Lung (tissue), 12 donors: ENCODE results near the gene SULT4A1. TPM values are rescaled to one million over a fixed set of nuclear protein-coding genes. Genes with fewer than 3 reads are reported as not detected.
A peak's percentile ranks its signal among the peaks of the same experiment; 100 is the strongest.
"Not testable (repeated sequence)": the region's sequence is repeated elsewhere in the genome, so short reads cannot be mapped to it uniquely, and the experiment has no call there.

Experiments used
- ATAC-seq: fragments of 200-7000 bp; cut with Tn5 transposase; one replicate; pipeline ENCODE4 v1.9.1; 2020; ENCODE audit warnings: moderate number of reproducible peaks; ENCODE audit not compliant: insufficient read depth, low FRiP score
- DNase-seq, 3 donors: peaks; one replicate each; pipeline ENCODE4 v3.0.0-alpha.2; 2013 to 2017
- H3K27ac ChIP-seq, 2 donors: one replicate each; pipeline ENCODE4 v1.5.1; 2013; ENCODE audit warnings: mild to moderate bottlenecking in 2 of 2, moderate library complexity in 2 of 2, control low read depth in 1 of 2, inconsistent platforms in 1 of 2, low read depth in 1 of 2, low read length in 1 of 2
- H3K27me3 ChIP-seq, 3 donors: one replicate each; pipeline ENCODE4 v1.5.1; 2013; ENCODE audit warnings: low read length in 2 of 3; ENCODE audit not compliant: control insufficient read depth in 3 of 3, insufficient read depth in 3 of 3
- H3K36me3 ChIP-seq, 4 donors: one replicate each; pipeline ENCODE4 v1.5.1; 2013; ENCODE audit warnings: low read length in 4 of 4, mild to moderate bottlenecking in 1 of 4, moderate library complexity in 1 of 4; ENCODE audit not compliant: control insufficient read depth in 4 of 4, insufficient read depth in 4 of 4
- H3K4me1 ChIP-seq, 5 donors: one replicate each; pipeline ENCODE4 v1.5.1; 2013; ENCODE audit warnings: low read length in 5 of 5, mild to moderate bottlenecking in 2 of 5, moderate library complexity in 1 of 5; ENCODE audit not compliant: control insufficient read depth in 5 of 5, insufficient read depth in 5 of 5
- H3K4me3 ChIP-seq: one replicate; pipeline ENCODE4 v1.5.1; 2013; ENCODE audit warnings: mild to moderate bottlenecking, control low read depth, moderate library complexity
- H3K9ac ChIP-seq, 2 donors: one replicate each; pipeline ENCODE4 v1.5.1; 2013; ENCODE audit warnings: low read length in 2 of 2, control low read depth in 1 of 2; ENCODE audit not compliant: insufficient read depth in 1 of 2
- H3K9me3 ChIP-seq, 4 donors: one replicate each; pipeline ENCODE4 v1.5.1; 2013; ENCODE audit warnings: low read length in 3 of 4, mild to moderate bottlenecking in 1 of 4, moderate library complexity in 1 of 4; ENCODE audit not compliant: control insufficient read depth in 4 of 4, insufficient read depth in 3 of 4
- WGBS, 2 donors: extraction: QIAGEN DNeasy Blood & Tissue Kit; methylation state at CpG; one replicate each; pipeline ENCODE4 v1.1.7; 2013; 5-methylcytosine and 5-hydroxymethylcytosine counted together
- polyA plus RNA-seq, 2 donors: library from polyadenylated mRNA; stranded (reverse); fragments of 200-250 nt; gene quantifications; one replicate each; pipeline ENCODE4 v1.2.1, GENCODE V29; 2013
- total RNA-seq, 2 donors: library from RNA; depleted of rRNA in 1 of 2; stranded (reverse); fragments of >200 nt in 1 of 2; gene quantifications; one replicate each; pipeline ENCODE4 v1.2.1, GENCODE V29; 2014 to 2021
- TF ChIP-seq, protein P1 (sequence below): IDR thresholded peaks from 2 replicates; pipeline ENCODE4 v1.5.1; 2012; ENCODE audit warnings: mild to moderate bottlenecking; ENCODE audit errors: control extremely low read depth, extremely low read depth
- donor health status: control.
- donor health status: control.
- donor health status: Bipolar disorder and iron deficiency.
- donor health status: healthy.
- donor health status: DM: yes; HTN: yes; CAD: no.

The SULT4A1 gene
- total and polyA plus RNA-seq, 4 donors = 0.06 to 0.31 (median 0.26) TPM; not detected in 1

GRCh38 chr22:43876866-43877509, 14.7 kb upstream of the SULT4A1 start:
- 65 to 81% methylated on average over 5 of the region's 5 CpGs for WGBS, 2 donors
- ATAC-seq (no peak), DNase-seq (no peak)
- Histone ChIP-seq H3K27me3 (peaks cover 0 to 3% (median 0%) of the 10 kb centered on the region in 3 donors), H3K4me3 (no peak overlapping the region), H3K9me3 (peaks cover 0 to 4% (median 0%) of the 10 kb centered on the region in 4 donors), H3K27ac (no peak overlapping the region), H3K36me3 (no peaks in the 10 kb centered on the region), H3K9ac (no peak overlapping the region), H3K4me1 (no peaks in the 10 kb centered on the region)
- TF ChIP-seq, protein P1, sequence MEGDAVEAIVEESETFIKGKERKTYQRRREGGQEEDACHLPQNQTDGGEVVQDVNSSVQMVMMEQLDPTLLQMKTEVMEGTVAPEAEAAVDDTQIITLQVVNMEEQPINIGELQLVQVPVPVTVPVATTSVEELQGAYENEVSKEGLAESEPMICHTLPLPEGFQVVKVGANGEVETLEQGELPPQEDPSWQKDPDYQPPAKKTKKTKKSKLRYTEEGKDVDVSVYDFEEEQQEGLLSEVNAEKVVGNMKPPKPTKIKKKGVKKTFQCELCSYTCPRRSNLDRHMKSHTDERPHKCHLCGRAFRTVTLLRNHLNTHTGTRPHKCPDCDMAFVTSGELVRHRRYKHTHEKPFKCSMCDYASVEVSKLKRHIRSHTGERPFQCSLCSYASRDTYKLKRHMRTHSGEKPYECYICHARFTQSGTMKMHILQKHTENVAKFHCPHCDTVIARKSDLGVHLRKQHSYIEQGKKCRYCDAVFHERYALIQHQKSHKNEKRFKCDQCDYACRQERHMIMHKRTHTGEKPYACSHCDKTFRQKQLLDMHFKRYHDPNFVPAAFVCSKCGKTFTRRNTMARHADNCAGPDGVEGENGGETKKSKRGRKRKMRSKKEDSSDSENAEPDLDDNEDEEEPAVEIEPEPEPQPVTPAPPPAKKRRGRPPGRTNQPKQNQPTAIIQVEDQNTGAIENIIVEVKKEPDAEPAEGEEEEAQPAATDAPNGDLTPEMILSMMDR = no peak

GRCh38 chr22:43869799-43870198, 7.5 kb upstream of the SULT4A1 start:
- TF ChIP-seq, protein P1 = no peak
- H3K27me3 ChIP-seq = peaks cover 0 to 7% (median 4%) of the 10 kb centered on the region in 3 donors
- no peaks in the 10 kb centered on the region for H3K4me1 ChIP-seq
- no peaks in the 10 kb centered on the region for H3K36me3 ChIP-seq
- DNase-seq = no peak
- no peak for ATAC-seq
- no peak overlapping the region for H3K9ac ChIP-seq
- H3K4me3 ChIP-seq = no peak overlapping the region
- 92 to 93% methylated on average over 5 of the region's 5 CpGs for WGBS, 2 donors
- H3K27ac ChIP-seq = no peak overlapping the region
- peaks cover 0 to 2% (median under 1%) of the 10 kb centered on the region in 4 donors for H3K9me3 ChIP-seq

DNA sequence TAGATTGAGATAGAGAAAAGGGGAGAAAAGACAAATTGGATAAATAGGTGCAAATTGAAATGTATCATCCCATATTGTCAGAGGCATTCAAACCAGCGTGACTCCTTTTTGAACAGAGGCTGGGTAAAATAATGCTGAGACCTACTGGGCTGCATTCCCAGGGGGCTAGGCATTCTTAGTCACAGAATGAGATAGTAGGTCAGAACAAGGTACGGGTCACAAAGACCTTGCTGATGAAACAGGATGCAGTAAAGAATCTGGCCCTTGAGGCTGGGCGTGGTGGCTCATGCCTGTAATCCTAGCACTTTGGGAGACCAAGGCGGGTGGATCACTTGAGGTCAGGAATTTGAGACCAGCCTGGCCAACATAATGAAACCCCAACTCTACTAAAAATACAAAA, 6.7 kb upstream of the SULT4A1 start:
- not testable (repeated sequence) for DNase-seq, H3K4me1 ChIP-seq, ATAC-seq

GRCh38 chr22:43867839-43868635, 5.7 kb upstream of the SULT4A1 start:
- ATAC-seq = no peak
- H3K27ac ChIP-seq = no peak overlapping the region
- peak; percentile 80 to 91 (median 81) for DNase-seq

More for the DNA sequence above, 6.7 kb upstream of the SULT4A1 start:
- H3K9ac ChIP-seq, H3K9me3 ChIP-seq, H3K36me3 ChIP-seq, H3K27ac ChIP-seq, H3K4me3 ChIP-seq: not testable (repeated sequence)
- 78 to 87% methylated on average over 4 of the region's 4 CpGs for WGBS, 2 donors
- peaks cover 0 to 14% (median 7%) of the 10 kb centered on the region in 3 donors for H3K27me3 ChIP-seq

More at GRCh38 chr22:43867839-43868635, 5.7 kb upstream of the SULT4A1 start:
- H3K27me3 ChIP-seq = peaks cover 0 to 22% (median 13%) of the 10 kb centered on the region in 3 donors
- H3K9me3 ChIP-seq = peaks cover 0 to 2% (median 0%) of the 10 kb centered on the region in 4 donors
- 8 to 13% methylated on average over 11 of the region's 11 CpGs for WGBS, 2 donors
- no peak overlapping the region for H3K9ac ChIP-seq
- H3K36me3 ChIP-seq = no peaks in the 10 kb centered on the region
- no peaks in the 10 kb centered on the region for H3K4me1 ChIP-seq
- H3K4me3 ChIP-seq = no peak overlapping the region
- TF ChIP-seq, protein P1 = no peak
